Omental fat pad (tissue), 4 donors: ENCODE measurements around the gene CDC42EP5. TPM values are rescaled to one million over a fixed set of nuclear protein-coding genes. Genes with fewer than 3 reads are reported as not detected.
"Not testable (repeated sequence)": the region's sequence is repeated elsewhere in the genome, so short reads cannot be mapped to it uniquely, and the experiment has no call there.

ENCODE experiments used
- ATAC-seq: fragments of 150-250 bp; one replicate; pipeline ENCODE4 v1.9.1; 2016; ENCODE audit warnings: mild to moderate bottlenecking, moderate library complexity; ENCODE audit not compliant: low FRiP score
- DNase-seq: peaks from one replicate; pipeline ENCODE4 v3.0.0-alpha.2; 2019; ENCODE audit warnings: low spot score
- CTCF ChIP-seq, 3 donors: fragments of 450-650 bp; IDR thresholded peaks; one replicate each; pipeline ENCODE4 v1.5.1; 2016 to 2017; ENCODE audit warnings: antibody characterized with exemption in 3 of 3, mild to moderate bottlenecking in 3 of 3, moderate library complexity in 2 of 3
- total RNA-seq, 4 donors: library from RNA; depleted of rRNA; stranded (reverse); fragments of >200 nt; gene quantifications; one replicate each; pipeline ENCODE4 v1.1.0, GENCODE V29; 2016

The CDC42EP5 gene
- total RNA-seq, 4 donors from 2014 or later: 12.1 to 24.1 (median 17.4) TPM

GRCh38 chr19:54448040-54448773 is 24.9 kb downstream of the CDC42EP5 start:
- DNase-seq: no peak
- peak; percentile 29 for ATAC-seq
- TF ChIP-seq CTCF (IDR thresholded peaks at IDR 0.05): no peak

GRCh38 chr19:54446349-54446748 is 26.7 kb downstream of the CDC42EP5 start:
- not testable (repeated sequence) for ATAC-seq, DNase-seq

GRCh38 chr19:54444737-54445136 is 28.4 kb downstream of the CDC42EP5 start:
- DNase-seq: no peak
- TF ChIP-seq CTCF (IDR thresholded peaks at IDR 0.05): no peak

GRCh38 chr19:54440641-54441040 is 32.5 kb downstream of the CDC42EP5 start:
- DNase-seq: no peak
- TF ChIP-seq CTCF (IDR thresholded peaks at IDR 0.05): no peak
- no peak for ATAC-seq

More at GRCh38 chr19:54444737-54445136, 28.4 kb downstream of the CDC42EP5 start:
- ATAC-seq: no peak

GRCh38 chr19:54439174-54439851 is 33.8 kb downstream of the CDC42EP5 start:
- TF ChIP-seq CTCF (IDR thresholded peaks at IDR 0.05): no peak
- no peak for DNase-seq
- ATAC-seq: no peak

- ATAC-seq (no peak), DNase-seq (no peak)
- no peak for TF ChIP-seq CTCF (IDR thresholded peaks at IDR 0.05)
Observed at GRCh38 chr19:54436628-54437252, 36.4 kb downstream of the CDC42EP5 start.

GRCh38 chr19:54436031-54436523 is 37.0 kb downstream of the CDC42EP5 start:
- no peak for TF ChIP-seq CTCF (IDR thresholded peaks at IDR 0.05)
- DNase-seq (no peak), ATAC-seq (no peak)
